Ovary (tissue), 3 donors: Measurements from ENCODE around the gene TYMP.
"Not testable (repeated sequence)": the region's sequence is repeated elsewhere in the genome, so short reads cannot be mapped to it uniquely, and the experiment has no call there.

ENCODE experiments used
- CTCF ChIP-seq, 3 donors: fragments of 450-650 bp in 2 of 3; fragments of 200-600 bp in 1 of 3; IDR thresholded peaks; one replicate each; pipeline versions ENCODE4 v1.5.1 to v1.8.0; 2016 to 2022; ENCODE audit warnings: antibody characterized with exemption in 3 of 3, mild to moderate bottlenecking in 1 of 3
- EP300 ChIP-seq: sonication (generic); formaldehyde crosslinking; IDR thresholded peaks from one replicate; pipeline ENCODE4 v1.6.1; 2017; ENCODE audit warnings: antibody characterized with exemption
- POLR2A ChIP-seq: fragments of 450-650 bp; IDR thresholded peaks from one replicate; pipeline ENCODE4 v1.6.1; 2017; ENCODE audit warnings: antibody characterized with exemption, mild to moderate bottlenecking, moderate library complexity
- donor health status: DM: no; HTN: no; CAD: no.

- not testable (repeated sequence) for TF ChIP-seq POLR2A; CTCF (IDR thresholded peaks at IDR 0.05); EP300
Observed at GRCh38 chr22:50520184-50520583, 9.6 kb downstream of the TYMP start.
